HG02970 (cell line): ENCODE data around the gene C1QA.
"Not testable (repeated sequence)": the region's sequence is repeated elsewhere in the genome, so short reads cannot be mapped to it uniquely, and the experiment has no call there.

Source experiments
- ATAC-seq: cut with Tn5 transposase; IDR thresholded peaks from one replicate; pipeline ENCODE4 v1.9.1; 2021; ENCODE audit warnings: mild to moderate bottlenecking, moderate library complexity, moderate number of reproducible peaks; ENCODE audit not compliant: unreplicated experiment, low FRiP score

C1QA gene

GRCh38 chr1:22670352-22670975 is 34.0 kb downstream of the C1QA start:
- no peak for ATAC-seq

- ATAC-seq = no peak
These were observed 35.6 kb downstream of the C1QA start for GRCh38 chr1:22671999-22672398.

GRCh38 chr1:22673486-22674409 is 37.3 kb downstream of the C1QA start:
- no peak for ATAC-seq

GRCh38 chr1:22674410-22674749 is 38.0 kb downstream of the C1QA start:
- no peak for ATAC-seq

- not testable (repeated sequence) for ATAC-seq
These were observed 39.7 kb downstream of the C1QA start for GRCh38 chr1:22676151-22676550.

GRCh38 chr1:22676916-22677583 is 40.6 kb downstream of the C1QA start:
- ATAC-seq = no peak

GRCh38 chr1:22677931-22678896 is 41.8 kb downstream of the C1QA start:
- no peak for ATAC-seq

- ATAC-seq = no peak
These were observed 44.3 kb downstream of the C1QA start for GRCh38 chr1:22680726-22681125.

GRCh38 chr1:22681556-22682276 is 45.3 kb downstream of the C1QA start:
- no peak for ATAC-seq

GRCh38 chr1:22683547-22683946 is 47.1 kb downstream of the C1QA start:
- ATAC-seq = no peak

GRCh38 chr1:22685591-22686059 is 49.2 kb downstream of the C1QA start:
- no peak for ATAC-seq

- ATAC-seq = no peak
These were observed 50.8 kb downstream of the C1QA start for GRCh38 chr1:22687191-22687590.

- ATAC-seq = no peak
These were observed 52.0 kb downstream of the C1QA start for GRCh38 chr1:22688466-22688865.
